Cardiac atrium fibroblast (primary cell): ENCODE measurements around the gene PRG2. TPM values are rescaled to one million over a fixed set of nuclear protein-coding genes. Genes with fewer than 3 reads are reported as not detected.

Experiments used
- total RNA-seq: library from RNA; depleted of rRNA; stranded (reverse); fragments of >200 nt; gene quantifications from 2 replicates; pipeline ENCODE4 v1.2.3, GENCODE V29; 2015

PRG2 gene
- not detected in 2 replicates for total RNA-seq

GRCh38 chr11:57390535-57390934, at the start of gene PRG2:
PRG2 (minus strand) TSS chr11:57390650; CDS start chr11:57389944, 706 bp downstream.

GRCh38 chr11:57426929-57427726, 36.7 kb upstream of the PRG2 start, which contains the start of gene SLC43A3:
SLC43A3 (minus strand) TSS chr11:57427121; CDS start chr11:57426172, 949 bp downstream.

DNA sequence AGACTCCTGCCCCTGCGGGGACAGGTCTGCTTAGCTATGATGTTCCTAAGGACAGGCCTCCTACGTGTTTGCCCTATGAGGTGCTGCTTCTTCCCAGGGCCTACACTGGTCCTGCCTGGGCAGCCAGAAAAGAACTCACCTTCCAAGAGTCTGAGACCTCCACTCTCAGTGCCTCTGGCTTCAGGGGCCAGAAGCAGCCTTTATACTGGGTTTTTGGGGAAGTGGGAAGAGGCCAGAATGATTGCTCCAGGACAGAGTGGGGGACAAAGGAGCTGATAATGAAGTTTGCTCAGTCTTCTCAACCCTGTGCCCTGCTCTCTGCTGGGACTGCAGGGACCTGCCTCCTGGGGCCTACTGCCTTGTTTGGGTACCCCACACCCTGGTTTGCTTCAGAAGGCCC, 9.5 kb downstream of the PRG2 start, which contains the start of gene PRG3:
Gene PRG3, minus strand, starts transcription at position 176 of the 400 bp plus-strand sequence. CDS start 442 bp downstream, outside the sequence.

GRCh38 chr11:57338142-57338541, 52.3 kb downstream of the PRG2 start, which contains the start of gene P2RX3:
P2RX3 (plus strand) TSS chr11:57338352; CDS start chr11:57338551, 199 bp downstream.

Other genes with a start within 250 kb of the PRG2 start
- not detected in 2 replicates for gene LRRC55, start 208.7 kb downstream of the PRG2 start, total RNA-seq
- gene APLNR, start 153.4 kb downstream of the PRG2 start, total RNA-seq: 0.65 and 1.4 TPM in 2 replicates
- gene TNKS1BP1, start 65.7 kb downstream of the PRG2 start, total RNA-seq: 85.5 and 85.6 TPM in 2 replicates
- 56.5 and 60.1 TPM in 2 replicates for gene SSRP1, start 54.8 kb downstream of the PRG2 start, total RNA-seq
- not detected in 2 replicates for gene P2RX3, start 52.3 kb downstream of the PRG2 start, total RNA-seq
- gene PRG3, start 9.5 kb downstream of the PRG2 start, total RNA-seq: not detected in 2 replicates
- 20.7 and 35.0 TPM in 2 replicates for gene SLC43A3, start 36.5 kb upstream of the PRG2 start, total RNA-seq
- 1.1 TPM in 1 of 2 replicates, not detected in the other for gene RTN4RL2, start 69.9 kb upstream of the PRG2 start, total RNA-seq
- 8.6 and 14.6 TPM in 2 replicates for gene SLC43A1, start 125.1 kb upstream of the PRG2 start, total RNA-seq
- gene TIMM10, start 140.1 kb upstream of the PRG2 start, total RNA-seq: 14.6 and 35.6 TPM in 2 replicates
- gene SMTNL1, start 146.9 kb upstream of the PRG2 start, total RNA-seq: not detected in 2 replicates
- gene UBE2L6, start 177.0 kb upstream of the PRG2 start, total RNA-seq: 48.1 and 61.7 TPM in 2 replicates
- 169 and 221 TPM in 2 replicates for gene SERPING1, start 207.0 kb upstream of the PRG2 start, total RNA-seq